ENCODE results near the gene NAGPA.

GRCh38 chr16:5064915-5065314 lies 31.2 kb upstream of the NAGPA start:
- TF ChIP-seq CTCF (conservative IDR thresholded peaks at IDR 0.05; ENCODE audit: low read depth, low read length) (no peak), EZH2 (IDR thresholded peaks at IDR 0.05; ENCODE audit: borderline replicate concordance, low read depth, low read length, poor library complexity, severe bottlenecking) (no peak)
